ENCODE data around the gene HMGCL. TPM values are rescaled to one million over a fixed set of nuclear protein-coding genes. Genes with fewer than 3 reads are reported as not detected.

Gene HMGCL
- total and polyA plus RNA-seq, 2 donors from 2014 or later = 51.5 to 205 TPM

DNA sequence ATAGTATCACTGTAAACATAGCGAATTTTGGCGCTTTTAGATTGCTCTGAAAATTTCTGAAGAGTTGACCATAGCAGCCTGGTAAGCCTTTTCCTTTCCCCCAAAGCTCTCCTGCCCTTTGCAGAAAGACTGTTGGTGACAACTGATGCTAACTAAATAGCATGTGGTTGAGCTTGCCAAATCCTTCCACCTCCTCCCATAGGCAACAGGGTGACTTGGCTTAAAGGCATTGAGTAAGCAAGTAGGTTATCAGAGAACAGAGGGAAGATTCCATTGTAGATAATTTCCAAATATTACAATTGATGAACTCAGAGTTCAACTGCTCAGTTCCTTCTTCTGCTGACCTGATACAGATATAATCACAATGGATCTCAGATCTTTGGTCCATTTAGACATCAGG, 19.9 kb upstream of the HMGCL start:
- no peak for TF ChIP-seq CTCF (IDR thresholded peaks at IDR 0.05; ENCODE audit: borderline replicate concordance, extremely low read depth, insufficient read depth)
- Histone ChIP-seq H3K4me3 (ENCODE audit: low read length in 3 of 3) (no peak overlapping the region), H3K36me3 (ENCODE audit: control insufficient read depth in 2 of 3, insufficient read depth in 3 of 3, low read length in 3 of 3) (peaks cover 5 to 25% (median 12%) of the 10 kb centered on the region in 3 donors), H3K9ac (ENCODE audit: low read length in 3 of 3) (no peak overlapping the region), H3K27ac (ENCODE audit: low read depth in 2 of 2, low read length in 2 of 2) (no peak overlapping the region), H3K27me3 (ENCODE audit: control insufficient read depth, insufficient read depth, low read length) (no peaks in the 10 kb centered on the region), H3K4me1 (ENCODE audit: control insufficient read depth in 2 of 3, insufficient read depth in 2 of 3, low read depth in 1 of 3, low read length in 3 of 3) (no peaks in the 10 kb centered on the region), H3K9me3 (ENCODE audit: control insufficient read depth in 2 of 3, insufficient read depth in 1 of 3, low read length in 3 of 3) (no peaks in the 10 kb centered on the region)
- DNase-seq = no peak
- intact Hi-C loops (cut with DNase I) = no loop called here
- FAIRE-seq = no peak

- FAIRE-seq = no peak
- Histone ChIP-seq H3K4me3 (ENCODE audit: low read length in 3 of 3) (no peak overlapping the region), H3K36me3 (ENCODE audit: control insufficient read depth in 2 of 3, insufficient read depth in 3 of 3, low read length in 3 of 3) (peaks cover 5 to 25% (median 12%) of the 10 kb centered on the region in 3 donors), H3K27me3 (ENCODE audit: control insufficient read depth, insufficient read depth, low read length) (no peaks in the 10 kb centered on the region), H3K9me3 (ENCODE audit: control insufficient read depth in 2 of 3, insufficient read depth in 1 of 3, low read length in 3 of 3) (no peaks in the 10 kb centered on the region), H3K4me1 (ENCODE audit: control insufficient read depth in 2 of 3, insufficient read depth in 2 of 3, low read depth in 1 of 3, low read length in 3 of 3) (no peaks in the 10 kb centered on the region), H3K27ac (ENCODE audit: low read depth in 2 of 2, low read length in 2 of 2) (no peak overlapping the region), H3K9ac (ENCODE audit: low read length in 3 of 3) (no peak overlapping the region)
- intact Hi-C loops (cut with DNase I) = no loop called here
- TF ChIP-seq CTCF (IDR thresholded peaks at IDR 0.05; ENCODE audit: borderline replicate concordance, extremely low read depth, insufficient read depth) = no peak
- DNase-seq = no peak
Observed at GRCh38 chr1:23843644-23844043, 18.4 kb upstream of the HMGCL start.

GRCh38 chr1:23838401-23838866, 13.2 kb upstream of the HMGCL start:
- intact Hi-C loops (cut with DNase I) = no loop called here
- Histone ChIP-seq H3K9me3 (ENCODE audit: control insufficient read depth in 2 of 3, insufficient read depth in 1 of 3, low read length in 3 of 3) (no peaks in the 10 kb centered on the region), H3K4me1 (ENCODE audit: control insufficient read depth in 2 of 3, insufficient read depth in 2 of 3, low read depth in 1 of 3, low read length in 3 of 3) (no peaks in the 10 kb centered on the region), H3K9ac (ENCODE audit: low read length in 3 of 3) (no peak overlapping the region), H3K4me3 (ENCODE audit: low read length in 3 of 3) (peak overlapping the region; percentile 53 to 60 (median 60)), H3K27ac (ENCODE audit: low read depth in 2 of 2, low read length in 2 of 2) (no peak overlapping the region), H3K36me3 (ENCODE audit: control insufficient read depth in 2 of 3, insufficient read depth in 3 of 3, low read length in 3 of 3) (no peaks in the 10 kb centered on the region), H3K27me3 (ENCODE audit: control insufficient read depth, insufficient read depth, low read length) (no peaks in the 10 kb centered on the region)
- DNase-seq (peak; percentile 55 to 84 (median 67)), FAIRE-seq (no peak)
- TF ChIP-seq CTCF (IDR thresholded peaks at IDR 0.05; ENCODE audit: borderline replicate concordance, extremely low read depth, insufficient read depth) = no peak

GRCh38 chr1:23837908-23838307, 12.7 kb upstream of the HMGCL start:
- no peak for TF ChIP-seq CTCF (IDR thresholded peaks at IDR 0.05; ENCODE audit: borderline replicate concordance, extremely low read depth, insufficient read depth)
- FAIRE-seq = no peak
- no peaks in the 10 kb centered on the region for H3K27me3 ChIP-seq (ENCODE audit: control insufficient read depth, insufficient read depth, low read length)
- no peak overlapping the region for H3K9ac ChIP-seq (ENCODE audit: low read length in 3 of 3)
- H3K36me3 ChIP-seq (ENCODE audit: control insufficient read depth in 2 of 3, insufficient read depth in 3 of 3, low read length in 3 of 3) = no peaks in the 10 kb centered on the region
- no peak overlapping the region for H3K27ac ChIP-seq (ENCODE audit: low read depth in 2 of 2, low read length in 2 of 2)
- peak overlapping the region; percentile 53 to 60 (median 60) for H3K4me3 ChIP-seq (ENCODE audit: low read length in 3 of 3)
- no peaks in the 10 kb centered on the region for H3K4me1 ChIP-seq (ENCODE audit: control insufficient read depth in 2 of 3, insufficient read depth in 2 of 3, low read depth in 1 of 3, low read length in 3 of 3)
- intact Hi-C loops (cut with DNase I) = no loop called here
- peak in 3 of 5 donors; percentile 7 to 73 (median 46) for DNase-seq
- no peaks in the 10 kb centered on the region for H3K9me3 ChIP-seq (ENCODE audit: control insufficient read depth in 2 of 3, insufficient read depth in 1 of 3, low read length in 3 of 3)
